ENCODE data around the gene PTCH2.

GRCh38 chr1:44790968-44791801 lies 51.9 kb downstream of the PTCH2 start:
- no peak for TF ChIP-seq EZH2 (IDR thresholded peaks at IDR 0.05; ENCODE audit: borderline replicate concordance, low read depth, low read length, severe bottlenecking)
- no peak for TF ChIP-seq CTCF (IDR thresholded peaks at IDR 0.05; ENCODE audit: borderline replicate concordance, extremely low read depth, low read length, poor library complexity, severe bottlenecking)
